ENCODE results near the gene PDE1C.

Gene PDE1C

DNA sequence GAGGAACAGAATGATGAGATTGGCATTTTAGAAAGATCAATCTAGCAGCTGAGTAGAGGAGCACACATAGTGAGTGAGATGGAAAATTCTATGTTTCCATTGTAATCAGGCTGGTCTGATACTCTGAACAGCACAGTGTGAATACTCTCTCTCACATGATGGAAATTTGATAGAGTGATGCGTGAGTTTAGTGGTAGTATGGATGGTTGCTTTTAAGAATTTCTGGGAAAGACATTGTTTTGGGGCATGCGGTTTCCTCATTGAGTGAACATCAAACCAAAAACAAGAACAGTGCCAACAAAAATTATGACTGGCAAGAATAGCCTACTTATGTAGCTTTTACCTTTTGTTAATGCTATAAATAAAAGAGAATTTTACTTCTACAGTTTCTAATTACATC is 183.2 kb downstream of the PDE1C start:
- no peak for DNase-seq

DNA sequence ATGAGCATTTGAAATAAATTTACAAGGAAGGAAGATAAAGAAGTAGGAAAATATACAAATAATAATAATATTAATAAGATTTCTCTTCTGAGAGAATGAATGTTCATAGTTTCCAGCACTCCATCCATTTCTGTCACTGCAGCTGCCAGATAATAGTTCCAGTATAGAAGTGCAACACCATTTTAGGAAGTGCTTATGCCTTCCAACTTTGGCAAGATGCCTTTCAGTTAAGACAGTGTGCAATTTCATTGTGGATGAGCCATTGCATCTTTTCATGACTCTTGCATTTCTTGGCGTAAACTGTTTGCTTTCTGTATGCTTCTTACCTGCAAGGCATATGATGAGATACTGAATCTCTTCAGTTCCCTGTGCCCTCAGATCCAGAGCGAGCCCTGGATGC is 185.0 kb downstream of the PDE1C start:
- peak; percentile 34 for DNase-seq

DNA sequence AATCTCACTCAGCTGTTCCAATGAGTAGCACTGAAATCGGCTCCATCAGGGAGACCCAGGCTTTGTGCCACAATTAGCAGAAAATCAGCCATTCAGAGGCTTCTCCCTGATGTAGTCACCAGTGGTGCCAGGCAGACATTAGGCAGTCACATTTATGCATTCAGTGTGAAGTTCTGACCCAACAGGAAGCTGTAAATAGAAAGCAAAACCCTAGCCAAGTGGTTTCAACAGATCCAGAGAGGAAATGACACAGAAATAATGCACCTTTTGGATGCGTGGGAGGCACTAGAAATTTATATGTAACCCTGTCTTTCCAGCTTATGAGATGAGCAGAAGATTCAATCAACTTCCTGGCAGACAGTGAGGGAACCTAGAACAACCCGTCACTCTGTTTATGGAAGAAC is 186.4 kb downstream of the PDE1C start:
- DNase-seq = peak; percentile 91

DNA sequence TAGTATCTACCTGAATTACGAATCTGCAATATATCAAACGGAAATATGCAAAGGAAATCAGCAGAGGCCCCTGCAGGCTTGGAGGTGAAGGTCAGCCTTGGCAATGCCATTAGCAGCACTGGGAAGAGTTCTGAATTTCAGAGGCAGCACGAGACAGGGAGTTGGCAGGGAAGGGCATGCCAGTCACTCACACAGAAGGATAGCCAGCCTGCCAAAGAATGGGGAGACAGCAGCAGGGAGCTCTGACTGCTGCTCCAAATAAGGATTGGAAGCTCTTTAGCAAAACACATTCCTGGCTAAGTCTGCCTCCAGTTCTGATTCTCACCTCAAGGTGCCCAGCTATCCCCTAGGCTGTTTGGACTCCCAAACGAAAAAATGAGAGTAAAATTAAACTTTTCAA is 188.0 kb downstream of the PDE1C start:
- DNase-seq = no peak

DNA sequence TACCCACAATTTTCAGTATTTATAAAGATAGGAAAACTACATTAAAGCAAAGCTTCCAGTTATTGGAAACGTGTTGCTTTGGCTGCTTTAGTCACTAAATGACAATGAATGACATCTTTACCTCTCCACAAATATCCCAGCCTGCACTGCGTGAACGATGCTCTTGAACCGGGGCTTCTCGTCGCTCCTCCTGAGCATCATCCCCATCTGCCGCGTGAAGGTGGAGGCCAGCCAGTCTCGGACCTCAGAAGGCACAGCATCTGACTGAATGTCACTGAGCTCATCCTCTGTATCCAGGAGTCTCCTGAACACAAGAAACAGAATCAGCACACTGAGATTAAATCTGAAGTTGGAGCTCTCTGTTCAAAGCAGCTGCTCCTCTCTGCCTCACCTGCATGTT is 191.3 kb downstream of the PDE1C start:
- DNase-seq = no peak

DNA sequence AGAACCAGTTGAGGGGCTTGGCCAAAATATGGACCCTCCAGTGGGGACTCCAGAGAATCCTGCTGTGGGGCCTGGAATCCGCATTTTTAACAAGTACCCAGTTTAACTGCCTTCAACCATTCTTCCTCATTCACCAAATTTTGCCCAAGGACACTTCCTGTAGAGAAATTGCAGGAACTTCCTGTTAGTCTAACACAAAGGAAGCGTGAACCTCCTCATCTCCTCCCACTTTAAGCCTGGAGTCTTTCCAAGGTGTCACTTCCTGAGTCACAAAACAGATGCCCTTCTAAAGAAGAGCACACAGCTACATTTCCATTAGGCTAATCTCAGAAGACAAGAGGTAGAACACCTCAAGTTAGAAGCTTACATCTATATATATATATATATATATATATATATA is 194.8 kb downstream of the PDE1C start:
- DNase-seq = peak; percentile 63

DNA sequence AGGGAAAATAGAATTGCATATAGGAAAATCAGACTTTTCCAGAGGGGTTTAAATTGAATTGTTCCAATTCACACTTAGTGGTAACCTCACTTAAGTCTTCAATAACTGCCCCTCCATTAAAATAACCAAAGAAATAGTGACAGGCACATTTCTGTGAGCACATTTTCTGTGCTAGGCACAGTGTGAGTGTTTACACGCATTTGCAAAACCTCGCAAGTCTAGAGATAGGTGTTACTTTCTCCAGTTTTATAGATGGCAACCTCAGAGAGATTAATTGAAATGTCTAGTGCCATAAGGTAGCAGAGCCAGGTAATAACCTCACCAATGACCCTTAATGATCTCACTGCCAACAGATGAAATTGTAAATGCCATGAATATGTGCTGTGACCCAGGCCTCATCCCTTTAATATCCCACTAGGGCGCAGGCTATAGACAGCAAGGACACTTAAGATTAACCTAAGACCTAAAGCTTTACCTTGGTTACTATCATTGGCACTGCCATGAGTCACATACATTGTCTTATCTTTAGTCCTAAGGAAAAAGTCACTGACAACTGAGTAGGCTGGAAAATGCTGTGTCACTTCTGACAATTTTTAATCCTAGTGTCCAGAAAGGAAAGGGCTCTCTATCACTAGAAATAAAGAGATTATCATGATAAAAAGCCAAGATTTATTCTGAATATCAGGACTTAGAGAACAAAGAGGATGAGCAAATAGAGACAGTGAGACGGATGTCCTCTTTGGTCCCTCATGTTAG is 195.4 kb downstream of the PDE1C start:
- no peak for DNase-seq

DNA sequence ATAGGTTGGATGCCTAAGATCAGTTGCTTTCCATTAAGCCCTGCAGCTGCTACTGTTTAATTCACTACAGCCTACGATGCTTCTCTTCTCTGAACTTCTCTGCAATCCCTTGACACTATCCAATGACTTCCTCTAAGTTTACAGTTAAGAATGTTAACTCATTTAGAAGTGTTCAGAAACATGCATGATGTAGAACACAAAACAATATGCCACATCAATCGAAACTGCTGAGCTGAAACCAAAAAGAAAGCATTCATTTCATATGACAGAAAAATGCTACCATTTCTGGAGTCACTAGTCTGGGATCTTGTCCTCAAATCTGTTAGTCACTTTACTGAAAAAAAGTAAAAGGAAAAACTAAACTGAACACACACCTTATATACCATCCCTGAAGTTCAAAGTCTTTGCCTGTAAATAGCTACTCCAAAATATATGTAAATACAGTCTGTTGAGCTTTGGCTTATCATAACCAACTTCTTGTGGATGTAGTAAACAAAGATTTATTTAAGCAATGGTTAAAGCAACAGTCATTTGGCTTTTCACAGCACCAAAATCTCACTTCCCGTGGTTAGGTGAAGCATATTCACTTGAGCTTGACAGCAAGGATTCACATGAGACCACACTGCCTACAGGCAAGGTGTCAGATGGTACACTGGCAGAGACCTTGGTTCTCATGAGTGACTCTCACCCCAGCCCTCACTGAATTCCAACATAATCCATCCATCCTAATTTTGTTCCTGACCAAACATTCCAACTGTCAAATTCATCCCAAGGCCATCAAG is 196.2 kb downstream of the PDE1C start:
- DNase-seq = no peak

DNA sequence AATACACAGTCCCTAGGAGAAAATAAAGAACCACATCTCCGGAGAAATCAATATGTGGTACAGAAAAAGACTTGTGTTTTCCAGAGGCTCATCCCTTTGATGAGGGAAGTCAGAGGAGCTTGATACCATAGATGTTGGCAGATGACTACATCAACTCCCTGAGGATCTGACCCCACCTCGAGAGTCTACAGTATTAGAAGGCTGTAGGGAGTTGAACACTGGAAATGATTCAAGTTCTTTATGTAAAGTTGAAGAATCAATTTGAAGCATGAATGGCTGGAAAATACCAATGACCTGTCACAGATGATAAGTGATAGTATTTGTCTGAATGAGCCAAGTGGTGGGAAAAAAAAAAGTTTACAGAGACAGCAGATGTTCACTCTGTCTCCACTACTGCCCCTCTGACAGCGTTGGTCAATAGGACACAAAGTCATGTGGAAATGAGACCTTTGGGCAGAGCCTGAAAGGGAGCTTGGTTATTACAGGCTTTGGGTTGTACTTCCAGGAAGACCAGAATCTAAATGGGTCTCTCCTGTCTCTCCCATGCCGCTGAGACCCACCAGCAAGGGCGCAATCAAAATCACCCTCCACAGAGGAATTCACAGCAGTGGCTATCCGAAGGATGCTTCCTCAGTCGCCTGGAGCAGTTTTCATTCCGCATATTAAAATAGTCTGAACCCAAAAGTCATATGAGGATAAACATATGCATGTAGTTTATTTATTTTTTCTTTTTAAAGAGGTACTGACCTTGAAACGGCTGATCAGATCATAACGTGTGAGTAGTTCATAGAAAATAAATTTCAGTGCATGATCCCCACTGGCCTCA is 197.4 kb downstream of the PDE1C start:
- no peak for DNase-seq

DNA sequence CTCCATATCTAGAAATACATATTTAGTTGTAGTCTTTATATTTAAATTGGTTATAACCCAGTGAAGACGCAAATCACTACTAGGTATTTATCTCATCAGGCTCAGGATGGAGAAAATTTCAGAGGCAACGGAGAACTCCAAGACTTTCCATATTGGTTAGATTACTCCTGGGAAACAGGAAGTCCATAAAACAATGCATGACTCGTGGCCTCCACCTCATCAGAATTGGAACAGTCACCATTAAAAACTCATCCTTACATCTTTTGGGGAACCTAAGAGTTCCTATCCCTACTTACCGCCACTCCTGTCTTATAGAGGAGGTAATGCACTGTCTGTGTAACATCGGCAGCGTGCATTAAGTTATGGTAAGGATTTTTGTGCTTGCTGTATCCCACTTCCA is 205.6 kb downstream of the PDE1C start:
- no peak for DNase-seq

DNA sequence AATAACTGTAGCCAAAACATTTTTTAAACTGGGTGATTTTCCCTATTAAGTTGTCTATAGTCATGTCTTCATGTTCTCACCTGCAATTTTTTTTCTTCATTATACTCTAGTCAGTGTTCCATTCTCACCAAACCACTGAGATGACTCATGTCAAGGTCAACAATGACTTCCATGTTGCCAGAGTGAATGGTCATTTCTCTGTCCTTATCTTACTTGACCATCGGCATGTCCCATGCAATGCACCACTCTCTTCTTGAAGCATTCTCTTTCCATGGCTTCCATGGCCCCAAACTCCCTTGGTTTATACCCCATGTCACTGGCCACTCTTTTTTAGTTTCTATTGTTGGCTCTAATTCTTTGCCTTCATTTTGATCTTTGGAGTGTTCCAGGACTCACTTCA is 209.3 kb downstream of the PDE1C start:
- no peak for DNase-seq

DNA sequence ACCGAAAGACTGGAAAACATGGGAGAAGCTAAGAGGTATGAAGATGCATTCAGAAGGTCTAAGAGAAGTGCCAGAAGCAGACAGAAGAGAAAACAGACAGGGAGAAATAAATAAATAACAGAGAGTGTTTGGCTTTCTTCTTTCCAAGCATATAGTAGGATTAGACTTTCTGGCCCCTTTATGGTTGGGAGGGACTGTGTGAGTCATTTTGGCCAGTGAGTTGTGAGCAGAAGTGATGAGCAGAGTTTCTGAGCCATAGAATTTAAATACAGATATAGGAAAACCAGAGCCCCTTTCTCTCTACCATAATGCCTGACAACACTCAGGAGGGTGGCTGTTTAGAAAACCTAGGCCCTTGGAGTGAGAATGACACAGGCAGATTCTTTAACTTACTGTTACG is 212.2 kb downstream of the PDE1C start:
- no peak for DNase-seq

DNA sequence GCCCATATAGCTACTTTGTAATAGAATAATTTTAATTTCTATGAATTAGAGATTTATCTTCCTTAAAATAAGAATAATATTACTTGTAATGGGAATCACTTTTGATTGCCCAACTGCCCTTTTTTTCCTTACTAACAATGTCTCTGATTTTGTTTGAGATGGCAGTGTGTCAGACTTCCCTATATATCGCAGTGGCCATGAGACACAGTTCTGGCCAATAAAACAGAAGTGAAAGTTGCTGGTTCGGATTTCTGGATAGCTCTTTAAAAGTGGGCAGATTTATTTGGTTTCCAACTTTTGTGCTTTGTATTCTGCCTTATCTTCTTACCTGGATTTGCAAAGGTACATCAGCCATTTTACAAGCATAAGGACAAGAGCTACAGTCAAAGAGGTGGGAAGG is 213.0 kb downstream of the PDE1C start:
- peak; percentile 82 for DNase-seq

DNA sequence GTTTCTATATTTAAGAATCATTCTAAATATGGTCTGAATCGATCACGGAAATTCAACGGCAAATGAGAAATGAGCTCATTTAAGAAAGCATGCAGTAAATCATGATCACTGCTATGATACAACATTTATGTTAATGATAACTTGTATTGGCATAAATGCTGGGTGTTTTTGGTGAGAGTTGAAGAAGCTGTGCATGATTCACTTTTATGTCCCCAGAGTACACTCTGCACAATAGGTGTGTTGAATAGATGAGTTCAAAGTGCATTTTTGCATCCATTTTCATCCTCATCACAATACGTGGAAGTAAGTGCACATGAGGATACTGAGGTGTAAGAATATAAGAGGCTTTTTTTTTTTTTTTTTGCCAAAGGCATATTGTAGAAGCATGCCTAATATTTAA is 213.9 kb downstream of the PDE1C start:
- DNase-seq = no peak

DNA sequence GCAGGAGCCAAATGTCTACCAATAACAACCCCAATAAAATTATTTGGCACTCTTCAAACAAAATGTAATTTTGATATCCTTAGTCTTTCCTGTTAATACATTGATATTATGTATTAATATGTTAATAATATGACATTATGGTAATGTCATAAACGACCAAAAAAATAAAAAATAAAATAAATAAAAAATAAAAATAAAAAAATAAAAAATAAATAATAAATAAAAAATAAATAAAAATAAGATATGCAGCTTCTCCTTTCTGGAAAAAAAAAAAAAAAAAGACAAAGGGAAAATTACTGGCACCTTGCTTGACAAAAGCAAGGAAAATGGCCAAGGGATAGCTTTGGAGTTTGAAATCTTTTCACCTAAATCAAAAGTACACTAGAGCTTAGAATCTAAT is 214.7 kb downstream of the PDE1C start:
- no peak for DNase-seq

DNA sequence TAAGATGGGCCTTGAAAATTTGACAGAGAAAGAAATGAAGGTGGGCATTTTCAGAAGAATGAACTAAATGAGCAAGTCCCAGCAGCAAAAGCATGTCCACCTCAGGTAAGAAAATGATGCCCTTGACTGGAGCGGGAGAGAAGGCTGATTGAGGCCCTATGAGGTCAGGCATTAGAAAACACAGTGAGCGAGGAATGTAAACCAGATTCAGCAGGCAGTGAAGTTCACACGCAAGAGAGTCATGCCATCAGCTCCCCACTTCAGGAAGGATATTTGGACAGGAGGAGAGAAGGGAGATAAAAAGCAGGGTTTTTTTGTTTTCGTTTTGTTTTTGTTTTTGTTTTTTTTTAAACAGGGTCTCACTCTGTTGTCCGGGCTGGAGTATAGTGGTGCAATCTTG is 216.8 kb downstream of the PDE1C start:
- DNase-seq = no peak

DNA sequence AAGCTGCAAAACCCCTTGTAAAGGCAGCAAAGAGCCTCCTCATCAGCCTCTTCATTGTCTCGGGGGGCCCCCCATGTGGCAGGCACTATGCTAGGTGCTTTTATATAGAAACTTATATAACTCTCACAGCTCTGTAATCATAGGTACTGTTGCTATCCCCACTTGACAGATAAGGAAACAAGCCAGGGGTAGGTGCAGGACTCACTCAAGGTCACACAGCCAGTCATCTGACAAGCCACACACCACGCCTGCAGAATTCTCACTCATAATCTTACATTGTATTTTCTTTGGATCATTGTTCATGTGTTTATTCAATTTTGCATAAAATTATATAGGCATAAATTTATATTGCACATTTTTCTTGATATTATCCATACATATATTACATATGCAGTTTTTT is 217.7 kb downstream of the PDE1C start:
- DNase-seq = no peak

DNA sequence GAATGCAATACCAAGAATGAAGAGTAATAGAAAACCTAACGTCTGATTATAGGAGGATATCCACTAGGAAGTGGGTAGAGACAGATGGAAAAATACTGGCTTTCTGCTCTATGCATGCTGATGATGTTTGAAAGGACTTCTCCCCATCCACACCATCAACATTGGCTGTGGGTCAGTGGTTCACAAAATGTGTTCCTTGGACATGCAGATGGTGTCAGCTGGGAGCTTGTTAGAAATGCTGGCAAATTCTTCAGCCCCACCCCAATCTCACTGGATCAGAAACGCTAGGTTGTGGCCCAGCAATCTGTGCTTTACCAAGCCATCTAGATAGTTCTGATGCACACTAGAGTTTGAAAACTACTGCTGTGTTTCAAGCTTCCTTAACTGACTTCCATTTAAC is 219.1 kb downstream of the PDE1C start:
- DNase-seq = no peak

DNA sequence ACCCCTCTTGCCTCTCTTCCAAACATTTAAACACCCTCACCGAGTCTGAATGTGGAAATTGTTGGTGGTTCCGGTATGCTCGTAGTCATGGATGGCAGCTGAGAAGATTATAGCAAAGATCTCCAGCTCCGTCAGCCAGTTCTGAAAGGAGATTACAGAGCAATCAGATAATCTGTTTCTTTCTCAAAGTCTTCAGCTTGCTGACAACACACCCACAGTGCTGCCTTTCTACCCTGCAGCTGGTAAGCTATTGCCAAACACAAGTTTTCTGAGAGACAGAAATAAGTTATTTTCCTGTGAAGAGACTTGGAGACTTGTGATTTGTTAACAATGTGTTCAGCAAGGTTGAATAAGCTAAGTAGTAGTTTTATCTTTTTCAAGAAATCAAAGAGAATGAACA is 219.6 kb downstream of the PDE1C start:
- no peak for DNase-seq

DNA sequence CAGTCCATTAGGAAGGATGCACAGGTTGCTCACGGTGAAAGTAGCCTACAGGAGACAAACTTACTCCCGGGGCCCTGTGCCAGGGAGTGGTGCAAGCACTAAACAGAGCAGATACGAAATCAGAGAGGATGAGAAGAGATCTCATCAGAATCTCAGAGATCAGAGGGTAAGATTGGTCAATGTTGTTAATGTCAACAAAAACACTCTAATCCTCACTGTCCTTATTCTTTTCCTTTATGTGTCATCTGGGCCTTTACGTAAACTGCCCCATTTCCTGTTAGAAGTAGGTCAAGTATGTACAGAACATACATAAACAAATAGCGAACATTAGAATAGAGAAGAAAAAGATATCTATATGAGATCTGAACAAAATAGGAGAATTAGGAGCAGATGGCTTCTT is 220.1 kb downstream of the PDE1C start:
- DNase-seq = no peak

DNA sequence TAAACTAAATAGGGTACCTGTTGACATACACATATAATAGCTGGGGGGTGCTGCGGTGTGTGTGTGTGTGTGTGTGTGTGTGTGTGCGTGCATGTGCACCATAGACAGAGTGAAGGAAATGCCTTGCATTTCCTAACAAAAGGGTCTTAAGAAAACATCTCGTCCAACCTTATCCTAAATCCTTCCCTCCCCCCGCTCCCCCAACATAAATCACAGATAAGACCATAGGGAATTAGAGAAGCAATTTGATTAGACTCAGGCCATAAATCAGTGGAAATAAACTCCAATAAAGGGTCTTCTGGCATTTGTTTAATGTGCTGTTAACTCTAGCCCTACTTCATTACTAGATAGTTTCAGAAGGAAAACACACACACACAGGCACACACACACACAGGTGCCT is 234.7 kb downstream of the PDE1C start:
- no peak for DNase-seq

DNA sequence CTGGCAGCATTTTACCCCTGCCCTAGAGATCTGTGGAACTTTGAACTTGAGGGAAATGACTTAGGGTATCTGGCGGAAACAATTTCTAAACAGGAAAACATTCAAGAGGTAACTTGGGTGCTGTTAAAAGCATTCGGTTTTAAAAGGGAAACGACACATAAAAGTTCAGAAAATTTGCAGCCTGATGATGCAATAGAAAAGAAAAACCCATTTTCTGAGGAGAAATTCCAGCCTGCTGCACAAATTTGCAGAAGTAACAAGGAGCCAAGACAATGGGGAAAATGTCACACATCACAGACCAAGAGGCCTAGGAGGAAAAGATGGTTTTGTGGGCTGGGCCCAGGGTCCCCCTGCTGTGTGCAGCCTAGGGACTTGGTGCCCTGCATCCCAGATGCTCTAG is 236.6 kb downstream of the PDE1C start:
- DNase-seq = peak; percentile 62

DNA sequence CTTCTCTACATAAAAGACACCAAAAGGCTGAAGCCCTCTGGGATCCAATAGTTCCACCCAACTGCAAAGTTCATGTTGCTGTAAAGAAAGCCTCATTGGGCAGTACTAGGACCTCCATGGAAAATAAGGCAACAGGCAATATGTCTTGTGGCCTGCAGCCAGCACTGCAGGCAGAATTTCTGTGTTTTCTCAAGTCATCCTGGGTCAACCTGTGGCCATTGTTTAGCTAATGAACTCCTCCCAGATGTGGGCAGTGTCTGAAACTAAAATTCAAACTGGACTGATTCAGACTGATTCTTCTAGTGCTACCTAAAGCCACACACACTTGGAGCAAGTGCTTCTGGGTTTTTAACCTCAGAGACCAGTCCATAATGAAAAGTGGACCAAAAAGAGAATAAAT is 241.7 kb downstream of the PDE1C start:
- DNase-seq = no peak

DNA sequence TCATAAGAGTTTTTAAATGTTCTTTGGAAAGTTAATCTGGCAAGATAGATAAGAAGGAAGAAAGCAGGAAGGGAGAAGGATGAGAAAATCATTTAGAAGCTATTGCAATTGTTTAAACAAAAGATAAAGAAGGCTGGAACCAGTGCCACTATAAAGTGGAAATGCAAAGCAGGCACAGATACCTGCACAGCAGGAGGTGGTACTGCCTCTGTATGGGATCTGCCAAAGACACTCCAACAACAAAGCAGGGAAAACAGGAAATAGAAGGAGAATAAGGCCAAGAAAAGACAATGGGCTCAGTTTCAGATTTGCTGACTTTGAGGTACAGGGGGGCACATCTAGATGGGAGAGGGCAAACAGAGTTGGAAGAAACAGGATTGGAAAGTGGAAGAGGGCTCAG is 244.6 kb downstream of the PDE1C start:
- DNase-seq = no peak

Measured in inflammatory macrophage treated with lipopolysaccharide for 4 hours (primary cell).